ENCODE results near the gene KRTAP12-4. TPM values are rescaled to one million over a fixed set of nuclear protein-coding genes. Genes with fewer than 3 reads are reported as not detected.

KRTAP12-4 gene
- total and polyA plus RNA-seq, 9 of the 15 experiments (the other 6 are each of a cell fraction or from before 2014, with no cell fraction given), result not detected

DNA sequence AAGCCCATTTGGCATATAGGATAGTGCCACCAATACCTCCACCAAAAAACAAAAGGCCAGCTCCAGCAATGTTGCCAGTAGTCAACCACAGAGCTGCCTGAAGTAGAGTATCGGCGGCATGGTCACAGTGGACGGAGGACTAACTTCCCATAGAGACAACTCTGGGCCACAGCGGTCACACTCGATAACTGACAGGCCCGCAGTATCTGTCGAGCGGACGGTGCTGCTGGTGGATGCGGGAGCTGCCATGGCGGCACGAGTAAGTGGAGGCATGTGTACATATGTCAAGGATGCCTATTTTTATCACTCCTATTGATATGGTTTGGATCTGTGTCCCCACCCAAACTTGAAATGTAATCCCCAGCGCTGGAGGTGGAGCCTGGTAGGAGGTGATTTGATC, 23.4 kb upstream of the KRTAP12-4 start:
- no peak overlapping the region for H3K27ac ChIP-seq (ENCODE audit: extremely low read depth, low read depth, low read length)
- no peak overlapping the region for H3K9ac ChIP-seq (ENCODE audit: insufficient read depth in 1 of 2, low read depth in 2 of 2, low read length in 2 of 2)
- H4K20me1 ChIP-seq (replicated peaks; ENCODE audit: control insufficient read depth, insufficient read depth, low read length), result 0 out of 2 replicates have a peak, but pooled peaks cover 2% of the 10 kb centered on the region
- no peak overlapping the region for H2AFZ ChIP-seq (ENCODE audit: low read depth, low read length)
- ATAC-seq (no peak), FAIRE-seq (no peak), DNase-seq (ENCODE audit: extremely low read depth in 1 of 4, low spot score in 3 of 4) (no peak)
- H3K9me3 ChIP-seq (replicated peaks; ENCODE audit: control insufficient read depth, insufficient read depth, low read depth, low read length), result no peaks in the 10 kb centered on the region
- in situ Hi-C loops (cut with MboI), result no loop called here
- no peaks in the 10 kb centered on the region for H3K9me1 ChIP-seq (ENCODE audit: control insufficient read depth, insufficient read depth, low read length)
- no peak overlapping the region for H3K4me2 ChIP-seq (ENCODE audit: insufficient read depth, low read length)
- H3K27me3 ChIP-seq (ENCODE audit: control insufficient read depth in 2 of 2, insufficient read depth in 2 of 2, low read length in 2 of 2), result peaks cover 9 to 20% of the 10 kb centered on the region in 2 experiments
- intact Hi-C loops (cut with micrococcal nuclease), result no loop called here
- H3K4me3 ChIP-seq, result no peak overlapping the region
- peaks cover 0 to 6% of the 10 kb centered on the region in 2 experiments; a peak in 2 of 5 replicates for H3K4me1 ChIP-seq (replicated peaks in 1 of 2; ENCODE audit: control insufficient read depth in 2 of 2, insufficient read depth in 2 of 2, low read length in 2 of 2)
- H3K36me3 ChIP-seq (ENCODE audit: control insufficient read depth, insufficient read depth, low read length), result no peaks in the 10 kb centered on the region
- no peak for TF ChIP-seq HMGN3 (IDR thresholded peaks at IDR 0.05; ENCODE audit: borderline replicate concordance, extremely low read depth, insufficient read length, low read depth, low read length)
- TF ChIP-seq, protein P1, sequence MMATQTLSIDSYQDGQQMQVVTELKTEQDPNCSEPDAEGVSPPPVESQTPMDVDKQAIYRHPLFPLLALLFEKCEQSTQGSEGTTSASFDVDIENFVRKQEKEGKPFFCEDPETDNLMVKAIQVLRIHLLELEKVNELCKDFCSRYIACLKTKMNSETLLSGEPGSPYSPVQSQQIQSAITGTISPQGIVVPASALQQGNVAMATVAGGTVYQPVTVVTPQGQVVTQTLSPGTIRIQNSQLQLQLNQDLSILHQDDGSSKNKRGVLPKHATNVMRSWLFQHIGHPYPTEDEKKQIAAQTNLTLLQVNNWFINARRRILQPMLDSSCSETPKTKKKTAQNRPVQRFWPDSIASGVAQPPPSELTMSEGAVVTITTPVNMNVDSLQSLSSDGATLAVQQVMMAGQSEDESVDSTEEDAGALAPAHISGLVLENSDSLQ (IDR thresholded peaks at IDR 0.05), result no peak
- no peak for TF ChIP-seq KAT7 (CRISPR knock-in tag; IDR thresholded peaks at IDR 0.05; ENCODE audit: borderline replicate concordance)
- no peak for TF ChIP-seq MBD2 (IDR thresholded peaks at IDR 0.05; ENCODE audit: borderline replicate concordance, low read depth)
- no peaks in the 10 kb centered on the region for H3K79me2 ChIP-seq (ENCODE audit: control insufficient read depth, insufficient read depth, low read length)
- CTCF ChIA-PET (ENCODE audit: low intra/inter-chr PET ratio), result no interaction called here
- POLR2A ChIA-PET, result interaction anchor here (1.1 kb wide), 1 partner anchor 94 kb away, joined by 4 read pairs; no protein-coding TSS in a partner anchor
- 0% methylated on average over 13 of the region's 13 CpGs for WGBS (ENCODE audit: insufficient coverage, low coverage, missing lambda C conversion rate)
- BruUV-seq (replicated peaks), result no TSS peak

DNA sequence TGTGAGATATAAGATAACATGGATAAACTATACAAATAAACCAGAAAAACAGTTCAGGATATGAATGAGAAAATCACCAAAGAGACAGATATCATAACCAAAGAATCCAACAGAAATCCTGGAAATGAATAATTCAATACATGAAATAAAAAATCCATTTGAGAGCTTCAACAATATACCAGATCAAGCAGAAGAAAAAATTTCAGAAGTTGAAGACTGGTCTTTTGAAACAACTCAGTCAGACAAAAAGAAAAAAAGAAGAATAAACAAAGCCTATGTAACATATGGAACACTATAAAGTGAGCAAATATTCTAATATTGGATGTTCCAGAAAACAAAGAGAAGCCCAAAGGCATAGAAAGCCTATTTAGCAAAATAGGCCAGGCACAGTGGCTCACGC, 17.5 kb upstream of the KRTAP12-4 start:
- Histone ChIP-seq H2AFZ (ENCODE audit: low read depth, low read length) (no peak overlapping the region), H3K9me3 (replicated peaks; ENCODE audit: control insufficient read depth, insufficient read depth, low read depth, low read length) (peaks cover 4% of the 10 kb centered on the region), H3K4me1 (replicated peaks in 1 of 2; ENCODE audit: control insufficient read depth in 2 of 2, insufficient read depth in 2 of 2, low read length in 2 of 2) (no peaks in the 10 kb centered on the region), H3K27me3 (ENCODE audit: control insufficient read depth in 2 of 2, insufficient read depth in 2 of 2, low read length in 2 of 2) (peaks cover 4 to 5% of the 10 kb centered on the region in 2 experiments; a peak in 4 of 5 replicates), H3K9me1 (ENCODE audit: control insufficient read depth, insufficient read depth, low read length) (no peaks in the 10 kb centered on the region), H4K20me1 (replicated peaks; ENCODE audit: control insufficient read depth, insufficient read depth, low read length) (no peaks in the 10 kb centered on the region), H3K27ac (ENCODE audit: extremely low read depth, low read depth, low read length) (no peak overlapping the region), H3K4me2 (ENCODE audit: insufficient read depth, low read length) (no peak overlapping the region), H3K36me3 (ENCODE audit: control insufficient read depth, insufficient read depth, low read length) (no peaks in the 10 kb centered on the region), H3K4me3 (no peak overlapping the region), H3K9ac (ENCODE audit: insufficient read depth in 1 of 2, low read depth in 2 of 2, low read length in 2 of 2) (no peak overlapping the region), H3K79me2 (ENCODE audit: control insufficient read depth, insufficient read depth, low read length) (no peaks in the 10 kb centered on the region)
- in situ Hi-C loops (cut with MboI), result no loop called here
- WGBS (ENCODE audit: insufficient coverage, low coverage, missing lambda C conversion rate), result 0% methylated on average over 1 of the region's 1 CpG
- DNase-seq (ENCODE audit: extremely low read depth in 1 of 4, low spot score in 3 of 4) (no peak), ATAC-seq (no peak), FAIRE-seq (no peak)
- POLR2A ChIA-PET, result interaction anchor here (0.6 kb wide), 1 partner anchor 150 kb away, joined by 3 read pairs; no protein-coding TSS in a partner anchor
- BruUV-seq (replicated peaks), result no TSS peak
- CTCF ChIA-PET (ENCODE audit: low intra/inter-chr PET ratio), result no interaction called here
- intact Hi-C loops (cut with micrococcal nuclease), result no loop called here
- TF ChIP-seq STAT5A (IDR thresholded peaks at IDR 0.05; ENCODE audit: borderline replicate concordance, low read length) (no peak), PTTG1 (tag; IDR thresholded peaks at IDR 0.05; ENCODE audit: low read depth) (no peak), MYC (IDR thresholded peaks at IDR 0.05; ENCODE audit: low read depth, low read length) (no peak), MYC (CRISPR knock-in tag; IDR thresholded peaks at IDR 0.05; ENCODE audit: borderline replicate concordance, low read depth) (no peak), PHB2 (IDR thresholded peaks at IDR 0.05; ENCODE audit: low read depth) (no peak), TRIM28 (IDR thresholded peaks at IDR 0.05) (peak; percentile 86), ZNF174 (CRISPR knock-in tag; IDR thresholded peaks at IDR 0.05) (no peak), MAZ (CRISPR knock-in tag; conservative IDR thresholded peaks at IDR 0.05 in 1 of 2, IDR thresholded peaks at IDR 0.05 in 1 of 2) (no peak), ZNF583 (CRISPR knock-in tag; IDR thresholded peaks at IDR 0.05) (peak; percentile 95; the same call in 1 of the 2 replicates), KAT8 (IDR thresholded peaks at IDR 0.05; ENCODE audit: low read depth) (no peak)
- TF ChIP-seq, protein P2, sequence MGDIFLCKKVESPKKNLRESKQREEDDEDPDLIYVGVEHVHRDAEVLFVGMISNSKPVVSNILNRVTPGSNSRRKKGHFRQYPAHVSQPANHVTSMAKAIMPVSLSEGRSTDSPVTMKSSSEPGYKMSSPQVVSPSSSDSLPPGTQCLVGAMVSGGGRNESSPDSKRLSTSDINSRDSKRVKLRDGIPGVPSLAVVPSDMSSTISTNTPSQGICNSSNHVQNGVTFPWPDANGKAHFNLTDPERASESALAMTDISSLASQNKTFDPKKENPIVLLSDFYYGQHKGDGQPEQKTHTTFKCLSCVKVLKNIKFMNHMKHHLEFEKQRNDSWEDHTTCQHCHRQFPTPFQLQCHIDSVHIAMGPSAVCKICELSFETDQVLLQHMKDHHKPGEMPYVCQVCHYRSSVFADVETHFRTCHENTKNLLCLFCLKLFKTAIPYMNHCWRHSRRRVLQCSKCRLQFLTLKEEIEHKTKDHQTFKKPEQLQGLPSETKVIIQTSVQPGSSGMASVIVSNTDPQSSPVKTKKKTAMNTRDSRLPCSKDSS (IDR thresholded peaks at IDR 0.05; ENCODE audit: low read depth, partially characterized antibody), result peak; percentile 63
